GM04503 (cell line): ENCODE data around the gene MOB3B.
"Not testable (repeated sequence)": the region's sequence is repeated elsewhere in the genome, so short reads cannot be mapped to it uniquely, and the experiment has no call there.

Experiments
- DNase-seq: peaks from one replicate; pipeline ENCODE4 v3.0.0-alpha.2; 2012; ENCODE audit warnings: low read depth

The MOB3B gene

DNA sequence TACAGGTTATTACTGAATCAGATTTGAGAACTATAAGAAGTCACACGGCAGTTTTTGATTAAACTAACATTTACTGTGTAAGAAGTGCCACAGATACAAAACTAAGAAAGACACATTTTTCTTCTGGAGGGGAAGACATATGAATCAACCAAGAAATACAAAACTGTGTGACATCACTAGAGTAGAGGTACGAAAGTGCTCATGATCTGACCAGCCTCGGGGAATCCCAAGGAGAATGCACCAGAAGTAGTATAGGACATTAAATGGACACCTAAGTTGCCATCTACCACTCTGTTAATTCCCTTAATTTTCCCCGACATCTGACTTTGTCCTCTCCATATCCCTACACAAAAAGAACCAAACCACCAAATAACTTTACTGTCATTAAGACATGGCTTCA, 10.8 kb downstream of the MOB3B start:
- DNase-seq: no peak

DNA sequence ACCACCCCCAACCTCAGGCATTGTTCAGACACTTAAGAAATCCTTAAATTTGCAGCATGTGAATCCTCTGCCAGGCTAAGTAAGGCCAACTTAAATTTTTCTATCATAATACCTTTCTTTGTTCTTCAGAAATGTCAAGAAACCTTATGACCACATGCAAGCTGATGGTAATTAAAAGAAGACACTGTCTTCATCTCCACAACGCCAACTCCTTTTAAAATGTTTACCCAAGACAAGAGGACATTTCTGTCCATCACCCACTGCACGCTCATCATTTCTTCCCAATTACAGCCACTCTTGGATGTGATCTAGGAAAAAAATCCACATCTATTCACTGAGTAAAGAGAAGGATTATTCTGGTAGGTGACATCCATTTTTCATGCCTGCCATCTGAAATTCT, 11.6 kb downstream of the MOB3B start:
- no peak for DNase-seq

- no peak for DNase-seq
Measured at GRCh38 chr9:27514551-27514950, 15.1 kb downstream of the MOB3B start.

- DNase-seq: no peak
Measured at GRCh38 chr9:27511771-27512170, 17.8 kb downstream of the MOB3B start.

DNA sequence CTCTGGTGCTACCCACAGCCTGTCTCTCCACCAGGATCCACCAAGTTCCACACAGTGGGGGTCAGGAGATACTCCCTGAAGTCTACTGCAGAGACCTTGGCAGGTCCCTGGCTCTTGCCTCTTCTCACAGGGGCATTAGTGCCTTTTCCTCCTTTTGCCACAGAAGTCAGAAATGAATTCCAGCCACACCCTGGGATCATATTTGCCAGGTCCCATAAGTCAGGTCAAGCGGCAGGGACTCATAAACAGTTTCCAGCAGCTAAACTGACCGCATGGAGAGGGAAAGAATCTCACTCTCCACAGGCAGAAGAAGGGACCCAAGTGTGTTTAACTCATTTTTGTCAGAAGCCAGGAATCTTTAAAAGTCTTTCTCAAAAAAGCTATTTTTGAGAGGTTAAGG, 18.8 kb downstream of the MOB3B start:
- DNase-seq: no peak

- DNase-seq: no peak
Measured at GRCh38 chr9:27506981-27507380, 22.6 kb downstream of the MOB3B start.

GRCh38 chr9:27505744-27506161, 23.9 kb downstream of the MOB3B start:
- no peak for DNase-seq

DNA sequence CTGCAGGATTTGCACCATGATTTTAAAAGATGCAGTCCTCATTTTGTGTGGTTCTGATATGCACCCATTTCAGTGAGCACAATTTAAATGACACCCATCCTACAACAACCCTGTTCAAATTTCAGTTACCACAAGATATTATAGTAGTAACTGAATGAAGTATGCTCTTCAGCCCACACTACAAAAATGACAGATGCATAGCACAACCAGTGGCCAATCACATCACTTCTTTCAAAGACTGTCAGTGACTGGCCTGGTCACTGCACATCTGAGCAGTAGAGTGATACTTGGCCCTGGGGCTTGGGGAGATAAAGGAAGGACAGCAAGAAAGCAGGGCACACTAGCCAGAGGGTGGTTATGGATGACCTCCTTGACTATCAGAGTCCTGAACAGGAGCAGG, 25.4 kb downstream of the MOB3B start:
- DNase-seq: no peak

- DNase-seq: no peak
Measured at GRCh38 chr9:27503623-27504022, 26.0 kb downstream of the MOB3B start.

DNA sequence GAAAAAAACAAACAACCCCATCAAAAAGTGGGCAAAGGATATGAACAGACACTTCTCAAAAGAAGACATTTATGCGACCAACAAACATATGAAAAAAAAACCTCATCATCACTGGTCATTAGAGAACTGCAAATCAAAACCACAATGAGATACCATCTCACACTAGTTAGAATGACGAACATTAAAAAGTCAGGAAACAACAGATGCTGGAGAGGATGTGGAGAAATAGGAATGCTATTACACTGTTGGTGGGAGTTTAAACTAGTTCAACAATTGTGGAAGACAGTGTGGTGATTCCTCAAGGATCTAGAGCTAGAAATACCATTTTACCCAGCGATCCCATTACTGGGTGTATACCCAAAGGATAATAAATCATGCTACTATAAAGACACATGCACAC, 28.7 kb downstream of the MOB3B start:
- DNase-seq: not testable (repeated sequence)

DNA sequence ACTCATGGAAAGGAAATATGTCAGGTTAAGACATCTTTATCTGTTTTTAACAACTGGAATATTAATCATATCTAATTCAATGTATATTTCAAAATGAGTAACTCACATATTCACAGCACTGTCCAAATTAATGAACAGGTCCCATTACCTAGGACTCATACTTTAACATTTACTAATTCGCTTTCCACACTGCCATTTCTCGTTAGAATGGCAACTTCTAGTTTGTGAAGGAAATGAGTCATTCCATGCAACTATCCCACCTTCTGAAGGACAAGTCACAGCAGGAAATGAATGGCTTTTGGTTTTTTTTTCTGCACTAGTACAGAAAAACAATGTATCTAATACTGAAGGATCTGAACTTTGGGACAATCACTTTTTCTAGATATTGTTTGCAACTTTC, 30.2 kb downstream of the MOB3B start:
- no peak for DNase-seq

- DNase-seq: no peak
Measured at GRCh38 chr9:27497883-27498417, 31.7 kb downstream of the MOB3B start.

DNA sequence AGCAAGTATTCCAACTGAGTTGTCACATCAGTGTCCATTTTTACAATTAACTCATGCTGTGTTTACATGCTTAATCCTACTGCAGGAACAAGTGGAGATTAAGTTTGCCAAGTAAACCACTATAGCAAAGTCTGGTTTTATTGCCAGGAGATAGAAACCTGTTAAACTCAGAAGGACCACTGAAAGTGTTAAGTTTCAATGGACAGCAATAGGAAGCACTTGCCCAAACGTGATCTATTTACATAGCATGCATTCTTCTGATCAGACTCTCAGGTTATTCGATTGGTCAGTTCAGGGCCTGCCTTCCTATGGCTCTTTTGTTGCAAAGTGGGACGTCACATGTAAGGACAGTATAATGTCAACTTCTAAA, 33.5 kb downstream of the MOB3B start:
- no peak for DNase-seq

DNA sequence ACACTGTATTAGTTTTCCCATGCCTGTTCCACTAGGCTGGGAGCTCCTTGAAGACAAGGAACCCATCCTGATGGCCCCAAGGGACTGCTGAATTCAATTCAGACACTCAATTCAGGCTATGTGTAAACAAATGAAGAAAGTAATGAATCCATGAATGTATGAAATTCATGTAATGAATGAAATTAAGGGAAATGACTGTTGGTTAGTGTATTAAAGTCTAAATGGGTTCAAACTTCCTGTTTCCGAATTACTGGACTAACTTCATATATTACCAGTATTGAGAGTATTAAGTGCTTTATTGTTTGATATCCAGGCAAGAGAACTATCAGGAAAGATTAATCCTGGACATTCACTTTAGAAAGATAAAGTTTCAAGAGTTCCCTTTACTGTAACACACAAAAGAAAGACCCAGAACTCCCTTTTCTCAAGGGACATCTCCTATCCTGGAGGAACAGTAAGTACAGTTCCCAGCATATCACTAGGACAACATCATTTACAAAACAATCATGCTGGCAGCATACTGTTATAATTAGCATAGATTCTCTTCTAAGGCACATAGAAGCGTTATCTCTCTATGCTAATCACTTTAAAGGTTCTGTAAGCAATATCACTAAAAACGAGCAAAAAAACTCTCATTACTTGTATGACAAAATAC, 34.0 kb downstream of the MOB3B start:
- no peak for DNase-seq

DNA sequence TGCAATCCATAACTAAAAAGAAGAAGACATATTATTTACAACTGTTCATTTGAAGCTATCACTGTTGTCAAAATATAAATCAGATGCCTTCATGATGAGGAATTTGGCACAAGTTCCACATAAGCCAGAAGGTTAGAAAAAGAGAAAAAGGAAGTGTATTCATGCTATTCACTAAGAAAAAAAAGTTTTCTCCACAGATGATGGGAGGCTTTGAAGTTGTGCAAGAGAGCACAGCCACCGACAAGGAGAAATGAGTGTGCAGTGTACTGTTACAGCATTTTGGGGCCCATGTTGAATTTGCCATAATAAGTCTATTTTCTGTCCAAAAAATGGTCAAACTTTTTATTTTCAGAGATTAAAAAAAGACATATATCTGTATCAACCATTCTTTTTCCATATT, 38.5 kb downstream of the MOB3B start:
- no peak for DNase-seq

DNA sequence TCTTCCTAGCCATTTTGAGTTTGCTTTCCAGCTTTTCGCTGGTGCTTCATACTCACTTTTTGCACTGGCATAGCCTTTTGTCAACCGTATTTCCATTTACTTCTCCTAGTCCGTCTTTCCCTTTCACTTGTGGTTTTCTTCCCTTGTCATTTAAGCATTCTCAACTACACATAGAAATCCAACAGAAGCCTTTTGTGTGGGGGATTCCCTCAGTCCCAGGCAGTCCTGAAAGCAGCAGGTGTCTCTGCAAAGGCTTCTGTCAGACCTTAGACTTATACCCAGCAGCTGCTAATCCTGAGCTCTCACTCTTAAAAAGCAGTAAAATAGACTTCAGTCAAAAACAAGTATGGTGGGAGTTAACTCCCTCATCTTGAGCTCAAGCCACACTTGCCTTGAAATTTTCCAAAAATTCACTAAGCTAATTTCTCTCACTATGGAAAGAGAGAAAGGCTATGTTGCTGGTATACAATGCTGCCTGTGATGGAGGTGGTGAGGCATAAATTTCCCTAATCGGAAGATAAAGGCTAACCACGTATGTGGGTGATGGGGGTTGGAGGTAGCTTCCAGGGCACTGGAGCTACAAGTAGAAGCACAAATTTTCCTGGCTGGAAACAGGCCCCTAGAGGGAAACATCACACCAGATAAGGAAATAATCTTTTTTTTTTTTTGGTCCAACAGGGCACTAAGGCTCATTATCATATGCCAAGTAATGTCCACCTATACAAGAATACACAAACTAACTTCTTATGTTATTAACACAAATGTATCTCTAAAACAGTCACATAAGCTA, 40.3 kb downstream of the MOB3B start:
- DNase-seq: no peak

- DNase-seq: no peak
Measured at GRCh38 chr9:27487927-27488326, 41.7 kb downstream of the MOB3B start.

DNA sequence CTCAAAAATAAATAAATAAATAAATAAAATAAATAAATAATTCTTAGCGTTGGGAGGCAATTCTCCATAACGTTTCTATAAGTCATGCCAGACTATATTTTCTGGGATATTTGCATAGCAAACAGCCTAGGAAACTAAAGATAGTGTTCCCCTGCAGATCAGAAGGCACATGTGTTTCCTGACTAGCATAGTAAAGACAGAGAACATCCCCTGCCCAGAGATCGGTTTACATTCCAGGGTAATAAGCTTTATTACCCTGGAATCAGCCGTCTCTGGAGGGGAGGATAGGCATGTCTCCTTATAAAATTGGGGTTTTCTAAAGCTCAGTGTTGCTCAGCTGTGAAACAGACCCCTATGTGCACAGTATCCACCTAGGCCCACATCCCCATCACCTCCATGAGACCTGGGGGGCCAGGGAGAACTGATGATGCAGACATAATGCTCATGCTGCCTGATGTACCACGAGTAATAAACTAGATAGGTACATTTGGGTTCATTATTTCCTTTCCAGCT, 42.4 kb downstream of the MOB3B start:
- no peak for DNase-seq

GRCh38 chr9:27485158-27485557, 44.5 kb downstream of the MOB3B start:
- no peak for DNase-seq

GRCh38 chr9:27483576-27483975, 46.0 kb downstream of the MOB3B start:
- DNase-seq: no peak

- no peak for DNase-seq
Measured at GRCh38 chr9:27482709-27483108, 46.9 kb downstream of the MOB3B start.

DNA sequence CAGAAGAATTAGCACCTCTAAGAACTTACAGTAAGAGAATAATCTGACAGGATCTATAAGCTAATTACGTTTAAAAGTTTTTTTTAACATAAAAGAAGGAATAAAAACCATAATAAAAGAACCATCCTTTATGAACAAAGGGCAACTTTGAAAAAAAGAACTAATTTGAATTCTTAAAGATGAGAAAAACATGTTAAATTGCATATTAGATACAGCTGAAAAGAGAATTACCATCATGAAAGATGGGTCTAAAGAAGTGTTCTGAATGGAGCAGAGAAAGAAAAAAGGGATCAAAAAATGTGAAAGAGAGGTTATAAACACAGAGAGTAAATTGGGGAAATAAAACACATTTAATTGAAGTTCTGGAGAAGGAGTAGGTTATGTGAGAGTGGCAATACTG, 51.3 kb downstream of the MOB3B start:
- DNase-seq: no peak

DNA sequence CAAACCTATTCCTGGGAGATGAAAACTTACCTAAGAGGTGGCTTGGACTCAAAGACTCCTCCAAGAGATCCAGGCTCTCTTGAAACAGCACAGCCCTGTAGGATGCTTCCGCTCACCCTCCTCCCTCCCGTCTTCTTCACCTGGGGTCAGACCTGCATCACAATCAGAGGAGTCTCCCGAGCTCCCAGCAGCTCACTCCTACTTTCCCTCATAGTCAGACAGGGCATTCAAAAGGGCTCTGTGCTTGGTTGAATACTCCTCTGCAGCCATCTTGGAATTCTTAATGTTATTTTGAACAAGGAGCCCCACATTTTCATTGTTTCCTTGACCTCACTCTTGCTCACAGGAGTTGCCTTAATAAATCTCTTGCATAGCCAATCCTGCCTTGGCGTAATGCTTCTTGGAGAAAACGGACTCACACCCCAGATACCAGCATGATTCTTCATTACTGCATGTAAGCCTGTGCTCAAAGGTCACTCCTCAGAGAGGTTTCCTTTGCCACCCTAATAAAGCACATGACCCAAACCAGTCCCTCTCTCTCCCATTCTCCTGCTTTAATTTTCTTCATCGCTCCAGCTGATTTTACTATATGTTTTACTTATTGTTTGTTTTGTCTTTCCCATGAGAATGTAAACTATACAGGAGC, 52.6 kb downstream of the MOB3B start:
- no peak for DNase-seq
